Measurements from ENCODE around the gene CCDC85A.

DNA sequence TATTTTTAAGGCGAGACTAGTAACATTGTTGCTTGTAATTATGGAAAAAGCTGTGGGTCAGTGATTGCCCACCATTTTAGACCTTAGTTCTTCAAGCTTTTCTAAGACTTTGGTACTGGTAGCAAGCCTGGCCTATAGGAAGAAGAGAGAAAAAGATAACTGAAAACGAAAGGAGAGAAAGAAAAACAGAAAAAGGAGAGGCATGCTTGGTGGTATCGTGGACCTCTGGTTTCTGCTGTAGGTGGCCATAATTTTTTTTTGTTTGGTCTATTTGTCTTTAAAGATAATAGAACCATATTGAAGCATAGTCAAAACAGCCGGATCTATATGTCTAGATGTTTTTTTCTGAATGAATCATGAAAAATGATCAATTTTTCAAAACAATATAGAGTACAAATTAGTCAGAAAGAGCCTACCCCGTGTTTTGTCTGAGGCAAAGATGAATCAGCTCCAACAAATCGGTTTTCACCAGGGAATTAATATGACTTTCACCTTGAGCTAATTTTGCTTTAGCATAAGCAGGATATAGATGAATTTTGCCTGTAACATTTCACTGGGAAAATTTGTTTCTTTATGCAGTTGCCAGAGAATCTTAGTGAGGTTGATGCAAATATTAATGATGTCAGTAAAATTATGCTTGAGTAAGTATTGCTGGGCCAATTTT, 45.7 kb downstream of the CCDC85A start:
- TF ChIP-seq, protein P1, sequence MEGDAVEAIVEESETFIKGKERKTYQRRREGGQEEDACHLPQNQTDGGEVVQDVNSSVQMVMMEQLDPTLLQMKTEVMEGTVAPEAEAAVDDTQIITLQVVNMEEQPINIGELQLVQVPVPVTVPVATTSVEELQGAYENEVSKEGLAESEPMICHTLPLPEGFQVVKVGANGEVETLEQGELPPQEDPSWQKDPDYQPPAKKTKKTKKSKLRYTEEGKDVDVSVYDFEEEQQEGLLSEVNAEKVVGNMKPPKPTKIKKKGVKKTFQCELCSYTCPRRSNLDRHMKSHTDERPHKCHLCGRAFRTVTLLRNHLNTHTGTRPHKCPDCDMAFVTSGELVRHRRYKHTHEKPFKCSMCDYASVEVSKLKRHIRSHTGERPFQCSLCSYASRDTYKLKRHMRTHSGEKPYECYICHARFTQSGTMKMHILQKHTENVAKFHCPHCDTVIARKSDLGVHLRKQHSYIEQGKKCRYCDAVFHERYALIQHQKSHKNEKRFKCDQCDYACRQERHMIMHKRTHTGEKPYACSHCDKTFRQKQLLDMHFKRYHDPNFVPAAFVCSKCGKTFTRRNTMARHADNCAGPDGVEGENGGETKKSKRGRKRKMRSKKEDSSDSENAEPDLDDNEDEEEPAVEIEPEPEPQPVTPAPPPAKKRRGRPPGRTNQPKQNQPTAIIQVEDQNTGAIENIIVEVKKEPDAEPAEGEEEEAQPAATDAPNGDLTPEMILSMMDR (IDR thresholded peaks at IDR 0.05): no peak
- no peak for TF ChIP-seq EZH2phosphoT487 (IDR thresholded peaks at IDR 0.05)
- no peak for TF ChIP-seq EZH2 (IDR thresholded peaks at IDR 0.05)

Measured in neural progenitor cell (in vitro differentiated cells).